GM12878 (cell line): ENCODE results near the gene DNAJB6. TPM values are rescaled to one million over a fixed set of nuclear protein-coding genes. Genes with fewer than 3 reads are reported as not detected.
A peak's percentile ranks its signal among the peaks of the same experiment; 100 is the strongest.

Experiments used
- ATAC-seq: fragments of 200-7000 bp; cut with Tn5 transposase; 3 replicates; pipeline ENCODE4 v1.9.1; 2020; ENCODE audit warnings: mild to moderate bottlenecking, moderate library complexity
- BruUV-seq: library from RNA; stranded (reverse); fragments of 400-500 nt; replicated peaks from 2 replicates; lab custom pipeline; 2021; lab: Mats Ljungman, UMichigan
- CTCF ChIA-PET: fragments of 300-600 bp; sonication (Branson Sonifier 250); formaldehyde crosslinking; extraction: SDS; loops from one replicate; lab custom pipeline; 2021; ENCODE audit warnings: inconsistent platforms; lab: Yijun Ruan, JAX
- POLR2A ChIA-PET: fragments of 350-600 bp; formaldehyde crosslinking; extraction: SDS; loops from one replicate; lab custom pipeline; 2021; ENCODE audit warnings: inconsistent platforms; lab: Charles Lee
- RAD21 ChIA-PET: fragments of 300-600 bp; sonication (Branson Sonifier 250); formaldehyde crosslinking; loops from one replicate; lab custom pipeline; 2023; ENCODE audit warnings: antibody characterized with exemption; ENCODE audit not compliant: unreplicated experiment; lab: Charles Lee
- SMC1A ChIA-PET: fragments of 300-600 bp; sonication (Branson Sonifier 250); formaldehyde crosslinking; loops from one replicate; lab custom pipeline; 2023; ENCODE audit not compliant: unreplicated experiment, uncharacterized antibody; lab: Charles Lee
- DNase-seq: peaks from one replicate; pipeline ENCODE4 v3.0.0-alpha.2; 2011; ENCODE audit warnings: low read depth, low spot score
- FAIRE-seq: peaks from 3 replicates; lab custom pipeline; 2011; peaks lifted over from hg19 to GRCh38; lab: Jason Lieb, UNC
- H2AFZ ChIP-seq: 2 replicates; pipeline ENCODE4 v1.6.0; 2011; ENCODE audit warnings: low read depth, low read length, control low read depth; ENCODE audit not compliant: control insufficient read depth
- H3K27ac ChIP-seq: 2 replicates; pipeline ENCODE4 v1.5.1; 2011; ENCODE audit warnings: control low read depth; ENCODE audit not compliant: control insufficient read depth, insufficient read depth
- H3K27me3 ChIP-seq, 2 experiments: replicated peaks in 1 of 2; 2 replicates each; pipeline versions ENCODE4 v1.6.0 to v1.6.1; 2011; ENCODE audit warnings: low read length in 1 of 2; ENCODE audit not compliant: control insufficient read depth in 2 of 2, insufficient read depth in 2 of 2
- H3K36me3 ChIP-seq, 2 experiments: 2 replicates each; pipeline ENCODE4 v1.5.1; 2011; ENCODE audit warnings: low read length in 1 of 2; ENCODE audit not compliant: control insufficient read depth in 2 of 2, insufficient read depth in 2 of 2
- H3K4me1 ChIP-seq: 2 replicates; pipeline ENCODE4 v1.6.1; 2011; ENCODE audit warnings: mild to moderate bottlenecking, low read length, moderate library complexity, mixed read lengths; ENCODE audit not compliant: control insufficient read depth, insufficient read depth
- H3K4me2 ChIP-seq: 2 replicates; pipeline ENCODE4 v1.6.0; 2011; ENCODE audit warnings: control low read depth; ENCODE audit not compliant: control insufficient read depth, insufficient read depth
- H3K4me3 ChIP-seq: fragments of 200-600 bp; sonication (generic); 2 replicates; pipeline ENCODE4 v1.5.1; 2016
- H3K79me2 ChIP-seq: 2 replicates; pipeline ENCODE4 v1.6.0; 2011; ENCODE audit warnings: low read length; ENCODE audit not compliant: control insufficient read depth, insufficient read depth
- H3K9ac ChIP-seq: 2 replicates; pipeline ENCODE4 v1.8.0; 2011; ENCODE audit warnings: low read length, control low read depth, mixed read lengths; ENCODE audit not compliant: control insufficient read depth, insufficient read depth
- H3K9me3 ChIP-seq: replicated peaks from 3 replicates; pipeline ENCODE4 v1.5.1; 2011; ENCODE audit warnings: mild to moderate bottlenecking, low read length; ENCODE audit not compliant: control insufficient read depth, insufficient read depth
- H4K20me1 ChIP-seq: 2 replicates; pipeline ENCODE4 v1.6.0; 2011; ENCODE audit not compliant: control insufficient read depth, insufficient read depth
- ASH2L ChIP-seq: fragments of 300-600, 200-600 bp; sonication (generic); IDR thresholded peaks from 2 replicates; pipeline ENCODE4 v1.6.1; 2017; ENCODE audit warnings: low read depth, mild to moderate bottlenecking, borderline replicate concordance
- CBFB ChIP-seq: IDR thresholded peaks from 2 replicates; pipeline ENCODE4 v1.6.1; 2016; ENCODE audit warnings: antibody characterized with exemption, low read depth
- CHD4 ChIP-seq: fragments of 200-600 bp; sonication (generic); IDR thresholded peaks from 2 replicates; pipeline ENCODE4 v1.6.1; 2016; ENCODE audit warnings: mild to moderate bottlenecking
- EED ChIP-seq: sonication (generic); IDR thresholded peaks from 2 replicates; pipeline ENCODE4 v1.6.1; 2016; ENCODE audit warnings: antibody characterized with exemption, low read depth
- IKZF1 ChIP-seq: fragments of 450-650 bp; conservative IDR thresholded peaks from 2 replicates; pipeline ENCODE4 v1.6.1; 2017; ENCODE audit warnings: antibody characterized with exemption, mild to moderate bottlenecking
- JUNB ChIP-seq: IDR thresholded peaks from 2 replicates; pipeline ENCODE4 v1.6.1; 2016; ENCODE audit warnings: antibody characterized with exemption, mild to moderate bottlenecking
- MTA3 ChIP-seq: IDR thresholded peaks from 2 replicates; pipeline ENCODE4 v1.6.1; 2012; ENCODE audit warnings: low read length, inconsistent platforms, borderline replicate concordance
- PAX5 ChIP-seq: IDR thresholded peaks from 2 replicates; pipeline ENCODE4 v1.6.1; 2011; ENCODE audit warnings: low read depth, low read length, borderline replicate concordance
- POLR2A ChIP-seq: IDR thresholded peaks from 2 replicates; pipeline ENCODE4 v1.6.1; 2011; ENCODE audit warnings: low read depth, mild to moderate bottlenecking, low read length
- RELA ChIP-seq: fragments of 450-650 bp; IDR thresholded peaks from 2 replicates; pipeline ENCODE4 v1.8.0; 2014; ENCODE audit warnings: borderline replicate concordance; ENCODE audit not compliant: partially characterized antibody
- SMAD1 ChIP-seq: fragments of 450-650 bp; IDR thresholded peaks from 2 replicates; pipeline ENCODE4 v1.6.1; 2018; ENCODE audit warnings: mild to moderate bottlenecking, low read depth; ENCODE audit not compliant: partially characterized antibody
- STAT3 ChIP-seq: IDR thresholded peaks from 2 replicates; pipeline ENCODE4 v1.6.1; 2011; ENCODE audit warnings: low read depth, low read length, improper control_type of control experiment
- SUZ12 ChIP-seq: fragments of 200-600 bp; sonication (generic); IDR thresholded peaks from one replicate; pipeline ENCODE4 v1.6.1; 2018; ENCODE audit warnings: antibody characterized with exemption, mild to moderate bottlenecking; ENCODE audit not compliant: unreplicated experiment
- ZNF622 ChIP-seq: fragments of 450-650 bp; IDR thresholded peaks from 2 replicates; pipeline ENCODE4 v1.6.1; 2017; ENCODE audit warnings: mild to moderate bottlenecking, inconsistent platforms
- WGBS: methylation state at CpG from one replicate; pipeline ENCODE4 v1.1.6; 2016; ENCODE audit warnings: low lambda C conversion rate; ENCODE audit not compliant: insufficient replicate concordance, insufficient coverage; ENCODE audit errors: missing lambda C conversion rate; 5-methylcytosine and 5-hydroxymethylcytosine counted together
- in situ Hi-C: fragments of 300-500 bp; cut with MboI; formaldehyde crosslinking; loops from 9 replicates; pipeline ENCODE4 v1.14.3; 2018; ENCODE audit warnings: mixed read lengths
- intact Hi-C: fragments of 100-400 bp; cut with micrococcal nuclease; formaldehyde crosslinking; loops from one replicate; pipeline ENCODE4 v1.14.2; 2022; ENCODE audit not compliant: unreplicated experiment
- polyA plus RNA-seq, 11 experiments: library from polyadenylated mRNA; depleted of rRNA in 4 of 11; unstranded in 6 of 11; stranded (reverse) in 5 of 11; fragments of >200 nt; fragmentation: Nextera tagmentation in 4 of 11; fragmentation: Illumina TruSeq in 1 of 11; extraction: Ambion mirVana in 4 of 11; extraction: Trizol in 1 of 11; gene quantifications; 1 replicate in 1 of 11; 2 replicates in 10 of 11; pipeline versions ENCODE4 v1.2.1 to v1.2.3, GENCODE V29; 2011 to 2016; ENCODE audit warnings: inconsistent platforms in 2 of 11, missing spikeins in 2 of 11, low read depth in 1 of 11
- total RNA-seq, 4 experiments: library from RNA; depleted of rRNA in 3 of 4; stranded (reverse); fragments of >200 nt in 3 of 4; fragmentation: Illumina TruSeq in 1 of 4; extraction: Trizol in 1 of 4; gene quantifications; 2 replicates each; pipeline versions ENCODE4 v1.2.1 to v1.2.3, GENCODE V29; 2013 to 2021
- TF ChIP-seq, protein P1 (sequence below): fragments of 450-650 bp; IDR thresholded peaks from 2 replicates; pipeline ENCODE4 v1.6.1; 2016; ENCODE audit warnings: mild to moderate bottlenecking
- TF ChIP-seq, protein P2 (sequence below): IDR thresholded peaks from 2 replicates; pipeline ENCODE4 v1.6.1; 2011; ENCODE audit warnings: borderline replicate concordance, low read depth, mild to moderate bottlenecking, moderate library complexity, mixed read lengths, low read length; ENCODE audit not compliant: insufficient read depth; ENCODE audit errors: extremely low read length
- TF ChIP-seq, protein P3 (sequence below): fragments of 450-650 bp; IDR thresholded peaks from 2 replicates; pipeline ENCODE4 v1.6.1; 2017; ENCODE audit warnings: mild to moderate bottlenecking, moderate library complexity
- TF ChIP-seq, protein P4 (sequence below): IDR thresholded peaks from 2 replicates; pipeline ENCODE4 v1.6.1; 2012; ENCODE audit warnings: low read depth, low read length, improper control_type of control experiment

Gene DNAJB6
- total and polyA plus RNA-seq, 10 of the 15 experiments (the other 5 are each of a cell fraction or from before 2014, with no cell fraction given) = 34.5 to 117 (median 53.1) TPM

DNA sequence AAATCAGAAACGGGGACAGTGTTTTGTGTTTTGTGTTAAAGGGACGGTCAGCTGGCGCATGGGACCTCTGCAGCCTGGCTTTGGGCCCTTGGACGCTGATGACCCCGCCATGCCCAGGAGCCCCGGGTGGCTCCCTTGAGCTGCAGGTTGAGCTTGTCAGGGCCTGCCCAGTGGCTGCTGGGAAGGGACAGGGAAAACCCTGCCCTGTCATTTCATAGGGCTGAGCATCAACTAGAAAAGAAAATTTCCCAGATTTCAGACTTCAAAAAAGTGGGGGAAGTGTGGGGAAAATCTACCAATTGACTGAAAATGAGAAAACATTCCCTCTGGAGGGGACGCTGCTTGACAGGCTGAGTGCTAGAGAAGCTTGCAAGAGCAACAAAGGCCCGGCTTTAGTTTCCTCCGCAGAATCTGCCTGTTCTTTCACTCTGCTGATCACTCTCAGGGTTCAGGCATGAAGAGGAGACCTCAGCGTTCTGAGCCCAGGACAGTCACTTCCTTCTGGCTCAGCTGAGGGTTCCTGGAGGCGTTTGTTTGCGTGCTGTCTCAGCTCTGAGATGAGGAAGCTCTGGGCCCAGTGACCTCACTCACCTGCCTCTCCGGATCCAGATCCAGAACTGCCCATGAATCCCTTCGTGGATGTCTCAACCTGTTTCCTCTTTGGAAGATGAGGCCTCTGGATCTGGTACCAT lies 18.6 kb upstream of the DNAJB6 start:
- H3K79me2 ChIP-seq = no peaks in the 10 kb centered on the region
- H3K27me3 ChIP-seq = no peaks in the 10 kb centered on the region
- DNase-seq (no peak), FAIRE-seq (peak; percentile 23), ATAC-seq (peak; percentile 83)
- ChIA-PET SMC1A (interaction anchor here (0.9 to 1.4 kb wide), 4 partner anchors 11 to 16 kb away, joined by 3 to 4 read pairs (median 3); no protein-coding TSS in a partner anchor), POLR2A (no interaction called here), RAD21 (no interaction called here), CTCF (interaction anchor here (1.2 to 1.3 kb wide), 2 partner anchors 16 to 21 kb away, joined by 3 to 5 read pairs; no protein-coding TSS in a partner anchor)
- no peak overlapping the region for H3K4me3 ChIP-seq
- H3K4me2 ChIP-seq = 0 out of 2 replicates have a peak overlapping the region, but pooled peaks have one; percentile 0
- no peak overlapping the region for H3K27ac ChIP-seq
- in situ Hi-C loops = no loop called here
- WGBS = 29% methylated on average over 14 of the region's 14 CpGs
- H3K4me1 ChIP-seq = no peaks in the 10 kb centered on the region
- intact Hi-C loops = no loop called here
- H4K20me1 ChIP-seq = no peaks in the 10 kb centered on the region
- H3K9me3 ChIP-seq = no peaks in the 10 kb centered on the region
- H3K36me3 ChIP-seq = no peaks in the 10 kb centered on the region
- peak overlapping the region; percentile 70 for H2AFZ ChIP-seq
- H3K9ac ChIP-seq = no peak overlapping the region
- BruUV-seq = no TSS peak
- TF ChIP-seq STAT3 = no peak
- TF ChIP-seq POLR2A = no peak
- TF ChIP-seq JUNB = no peak
- no peak for TF ChIP-seq ASH2L
- no peak for TF ChIP-seq ZNF622
- TF ChIP-seq, protein P1, sequence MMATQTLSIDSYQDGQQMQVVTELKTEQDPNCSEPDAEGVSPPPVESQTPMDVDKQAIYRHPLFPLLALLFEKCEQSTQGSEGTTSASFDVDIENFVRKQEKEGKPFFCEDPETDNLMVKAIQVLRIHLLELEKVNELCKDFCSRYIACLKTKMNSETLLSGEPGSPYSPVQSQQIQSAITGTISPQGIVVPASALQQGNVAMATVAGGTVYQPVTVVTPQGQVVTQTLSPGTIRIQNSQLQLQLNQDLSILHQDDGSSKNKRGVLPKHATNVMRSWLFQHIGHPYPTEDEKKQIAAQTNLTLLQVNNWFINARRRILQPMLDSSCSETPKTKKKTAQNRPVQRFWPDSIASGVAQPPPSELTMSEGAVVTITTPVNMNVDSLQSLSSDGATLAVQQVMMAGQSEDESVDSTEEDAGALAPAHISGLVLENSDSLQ = no peak
- TF ChIP-seq, protein P2, sequence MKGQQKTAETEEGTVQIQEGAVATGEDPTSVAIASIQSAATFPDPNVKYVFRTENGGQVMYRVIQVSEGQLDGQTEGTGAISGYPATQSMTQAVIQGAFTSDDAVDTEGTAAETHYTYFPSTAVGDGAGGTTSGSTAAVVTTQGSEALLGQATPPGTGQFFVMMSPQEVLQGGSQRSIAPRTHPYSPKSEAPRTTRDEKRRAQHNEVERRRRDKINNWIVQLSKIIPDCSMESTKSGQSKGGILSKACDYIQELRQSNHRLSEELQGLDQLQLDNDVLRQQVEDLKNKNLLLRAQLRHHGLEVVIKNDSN = no peak
- no peak for TF ChIP-seq CHD4
- TF ChIP-seq, protein P3, sequence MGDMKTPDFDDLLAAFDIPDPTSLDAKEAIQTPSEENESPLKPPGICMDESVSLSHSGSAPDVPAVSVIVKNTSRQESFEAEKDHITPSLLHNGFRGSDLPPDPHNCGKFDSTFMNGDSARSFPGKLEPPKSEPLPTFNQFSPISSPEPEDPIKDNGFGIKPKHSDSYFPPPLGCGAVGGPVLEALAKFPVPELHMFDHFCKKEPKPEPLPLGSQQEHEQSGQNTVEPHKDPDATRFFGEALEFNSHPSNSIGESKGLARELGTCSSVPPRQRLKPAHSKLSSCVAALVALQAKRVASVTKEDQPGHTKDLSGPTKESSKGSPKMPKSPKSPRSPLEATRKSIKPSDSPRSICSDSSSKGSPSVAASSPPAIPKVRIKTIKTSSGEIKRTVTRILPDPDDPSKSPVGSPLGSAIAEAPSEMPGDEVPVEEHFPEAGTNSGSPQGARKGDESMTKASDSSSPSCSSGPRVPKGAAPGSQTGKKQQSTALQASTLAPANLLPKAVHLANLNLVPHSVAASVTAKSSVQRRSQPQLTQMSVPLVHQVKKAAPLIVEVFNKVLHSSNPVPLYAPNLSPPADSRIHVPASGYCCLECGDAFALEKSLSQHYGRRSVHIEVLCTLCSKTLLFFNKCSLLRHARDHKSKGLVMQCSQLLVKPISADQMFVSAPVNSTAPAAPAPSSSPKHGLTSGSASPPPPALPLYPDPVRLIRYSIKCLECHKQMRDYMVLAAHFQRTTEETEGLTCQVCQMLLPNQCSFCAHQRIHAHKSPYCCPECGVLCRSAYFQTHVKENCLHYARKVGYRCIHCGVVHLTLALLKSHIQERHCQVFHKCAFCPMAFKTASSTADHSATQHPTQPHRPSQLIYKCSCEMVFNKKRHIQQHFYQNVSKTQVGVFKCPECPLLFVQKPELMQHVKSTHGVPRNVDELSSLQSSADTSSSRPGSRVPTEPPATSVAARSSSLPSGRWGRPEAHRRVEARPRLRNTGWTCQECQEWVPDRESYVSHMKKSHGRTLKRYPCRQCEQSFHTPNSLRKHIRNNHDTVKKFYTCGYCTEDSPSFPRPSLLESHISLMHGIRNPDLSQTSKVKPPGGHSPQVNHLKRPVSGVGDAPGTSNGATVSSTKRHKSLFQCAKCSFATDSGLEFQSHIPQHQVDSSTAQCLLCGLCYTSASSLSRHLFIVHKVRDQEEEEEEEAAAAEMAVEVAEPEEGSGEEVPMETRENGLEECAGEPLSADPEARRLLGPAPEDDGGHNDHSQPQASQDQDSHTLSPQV = no peak
- TF ChIP-seq SUZ12 = no peak
- no peak for TF ChIP-seq PAX5
- no peak for TF ChIP-seq CBFB
- TF ChIP-seq SMAD1 = no peak
- TF ChIP-seq EED = peak; percentile 37; the same call in 1 of the 2 replicates
- TF ChIP-seq, protein P4, sequence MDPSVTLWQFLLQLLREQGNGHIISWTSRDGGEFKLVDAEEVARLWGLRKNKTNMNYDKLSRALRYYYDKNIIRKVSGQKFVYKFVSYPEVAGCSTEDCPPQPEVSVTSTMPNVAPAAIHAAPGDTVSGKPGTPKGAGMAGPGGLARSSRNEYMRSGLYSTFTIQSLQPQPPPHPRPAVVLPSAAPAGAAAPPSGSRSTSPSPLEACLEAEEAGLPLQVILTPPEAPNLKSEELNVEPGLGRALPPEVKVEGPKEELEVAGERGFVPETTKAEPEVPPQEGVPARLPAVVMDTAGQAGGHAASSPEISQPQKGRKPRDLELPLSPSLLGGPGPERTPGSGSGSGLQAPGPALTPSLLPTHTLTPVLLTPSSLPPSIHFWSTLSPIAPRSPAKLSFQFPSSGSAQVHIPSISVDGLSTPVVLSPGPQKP = no peak
- peak; percentile 27; the same call in 1 of the 2 replicates for TF ChIP-seq IKZF1
- no peak for TF ChIP-seq MTA3
- no peak for TF ChIP-seq RELA
